Activated naive CD8-positive, alpha-beta T cell treated with anti-CD3 and anti-CD28 coated beads for 36 hours (primary cell): ENCODE measurements around the gene DYDC2. TPM values are rescaled to one million over a fixed set of nuclear protein-coding genes. Genes with fewer than 3 reads are reported as not detected.
"Not testable (repeated sequence)": the region's sequence is repeated elsewhere in the genome, so short reads cannot be mapped to it uniquely, and the experiment has no call there.

Experiments used
- DNase-seq: peaks from one replicate; pipeline ENCODE4 v3.0.0; 2021
- H3K27ac Mint-ChIP-seq: one replicate; pipeline ENCODE4 v1.8.0; 2022; ENCODE audit warnings: mild to moderate bottlenecking, moderate library complexity, mixed read lengths
- H3K27me3 Mint-ChIP-seq: one replicate; pipeline ENCODE4 v1.8.0; 2022; ENCODE audit warnings: mild to moderate bottlenecking, mixed read lengths
- H3K36me3 Mint-ChIP-seq: one replicate; pipeline ENCODE4 v1.8.0; 2021; ENCODE audit warnings: mild to moderate bottlenecking, mixed read lengths
- H3K4me1 Mint-ChIP-seq: one replicate; pipeline ENCODE4 v1.8.0; 2021; ENCODE audit warnings: mixed read lengths
- H3K4me3 Mint-ChIP-seq: one replicate; pipeline ENCODE4 v1.8.0; 2022; ENCODE audit warnings: mild to moderate bottlenecking, moderate library complexity, mixed read lengths
- H3K9me3 Mint-ChIP-seq: one replicate; pipeline ENCODE4 v1.8.0; 2022; ENCODE audit warnings: mixed read lengths
- total RNA-seq, 2 experiments: library from RNA; stranded (reverse); gene quantifications; one replicate each; pipeline ENCODE4 v1.2.3, GENCODE V29; 2021

DYDC2 gene
- total RNA-seq, 2 experiments from 2014 or later: 0.42 TPM; not detected in 1

- Mint-ChIP-seq H3K36me3 (no peaks in the 10 kb centered on the region), H3K9me3 (no peaks in the 10 kb centered on the region), H3K4me1 (no peaks in the 10 kb centered on the region), H3K27me3 (peaks cover 4% of the 10 kb centered on the region), H3K4me3 (no peak overlapping the region), H3K27ac (no peak overlapping the region)
- no peak for DNase-seq
Observed at GRCh38 chr10:80350251-80350650, 6.3 kb upstream of the DYDC2 start.

GRCh38 chr10:80351220-80351619 is 5.4 kb upstream of the DYDC2 start:
- DNase-seq: no peak
- no peak overlapping the region for H3K27ac Mint-ChIP-seq
- H3K4me1 Mint-ChIP-seq: no peaks in the 10 kb centered on the region
- H3K4me3 Mint-ChIP-seq: no peak overlapping the region
- H3K9me3 Mint-ChIP-seq: no peaks in the 10 kb centered on the region
- peaks cover 14% of the 10 kb centered on the region for H3K27me3 Mint-ChIP-seq
- H3K36me3 Mint-ChIP-seq: no peaks in the 10 kb centered on the region

GRCh38 chr10:80356989-80357850 is 639 bp downstream of the DYDC2 start:
- Mint-ChIP-seq H3K9me3 (peaks cover 3% of the 10 kb centered on the region), H3K4me3 (peak overlapping the region; percentile 79), H3K27ac (no peak overlapping the region), H3K36me3 (no peaks in the 10 kb centered on the region), H3K4me1 (peaks cover 4% of the 10 kb centered on the region), H3K27me3 (peaks cover 27% of the 10 kb centered on the region)
- peak; percentile 27 for DNase-seq

GRCh38 chr10:80357851-80358125 is 1.2 kb downstream of the DYDC2 start:
- H3K27ac Mint-ChIP-seq: no peak overlapping the region
- H3K4me1 Mint-ChIP-seq: peaks cover 4% of the 10 kb centered on the region
- peaks cover 3% of the 10 kb centered on the region for H3K9me3 Mint-ChIP-seq
- H3K4me3 Mint-ChIP-seq: no peak overlapping the region
- DNase-seq: no peak
- no peaks in the 10 kb centered on the region for H3K36me3 Mint-ChIP-seq
- peaks cover 27% of the 10 kb centered on the region for H3K27me3 Mint-ChIP-seq

- H3K36me3 Mint-ChIP-seq, H3K9me3 Mint-ChIP-seq, H3K4me1 Mint-ChIP-seq, H3K27ac Mint-ChIP-seq, DNase-seq, H3K4me3 Mint-ChIP-seq: not testable (repeated sequence)
- H3K27me3 Mint-ChIP-seq: peaks cover 27% of the 10 kb centered on the region
Observed at GRCh38 chr10:80358925-80359324, 2.3 kb downstream of the DYDC2 start.

GRCh38 chr10:80359644-80360043 is 3.1 kb downstream of the DYDC2 start:
- DNase-seq: no peak
- Mint-ChIP-seq H3K27me3 (peaks cover 27% of the 10 kb centered on the region), H3K4me3 (no peak overlapping the region), H3K4me1 (peaks cover 4% of the 10 kb centered on the region), H3K9me3 (peaks cover 3% of the 10 kb centered on the region), H3K27ac (no peak overlapping the region), H3K36me3 (no peaks in the 10 kb centered on the region)

- no peak for DNase-seq
- peaks cover 9% of the 10 kb centered on the region for H3K36me3 Mint-ChIP-seq
- no peaks in the 10 kb centered on the region for H3K27me3 Mint-ChIP-seq
- peaks cover 10% of the 10 kb centered on the region for H3K9me3 Mint-ChIP-seq
- H3K4me3 Mint-ChIP-seq: no peak overlapping the region
- no peaks in the 10 kb centered on the region for H3K4me1 Mint-ChIP-seq
- no peak overlapping the region for H3K27ac Mint-ChIP-seq
Observed at GRCh38 chr10:80365510-80365909, 8.9 kb downstream of the DYDC2 start.

GRCh38 chr10:80371467-80371866 is 14.9 kb downstream of the DYDC2 start:
- Mint-ChIP-seq H3K9me3 (peaks cover 9% of the 10 kb centered on the region), H3K27me3 (no peaks in the 10 kb centered on the region)

GRCh38 chr10:80372675-80373074 is 16.1 kb downstream of the DYDC2 start:
- Mint-ChIP-seq H3K36me3 (peaks cover 6% of the 10 kb centered on the region), H3K9me3 (peaks cover 4% of the 10 kb centered on the region), H3K4me3 (no peak overlapping the region), H3K27ac (no peak overlapping the region), H3K4me1 (peaks cover 3% of the 10 kb centered on the region), H3K27me3 (no peaks in the 10 kb centered on the region)
- DNase-seq: no peak

More at GRCh38 chr10:80371467-80371866, 14.9 kb downstream of the DYDC2 start:
- Mint-ChIP-seq H3K4me1 (no peaks in the 10 kb centered on the region), H3K36me3 (peaks cover 8% of the 10 kb centered on the region), H3K4me3 (no peak overlapping the region), H3K27ac (no peak overlapping the region)
- DNase-seq: no peak

- no peak for DNase-seq
- no peaks in the 10 kb centered on the region for H3K27me3 Mint-ChIP-seq
- no peak overlapping the region for H3K4me3 Mint-ChIP-seq
- peaks cover 8% of the 10 kb centered on the region for H3K4me1 Mint-ChIP-seq
- H3K9me3 Mint-ChIP-seq: no peaks in the 10 kb centered on the region
- peaks cover 2% of the 10 kb centered on the region for H3K36me3 Mint-ChIP-seq
- no peak overlapping the region for H3K27ac Mint-ChIP-seq
Observed at GRCh38 chr10:80373502-80373901, 16.9 kb downstream of the DYDC2 start.

- Mint-ChIP-seq H3K4me3 (no peak overlapping the region), H3K9me3 (no peaks in the 10 kb centered on the region), H3K27ac (no peak overlapping the region), H3K27me3 (no peaks in the 10 kb centered on the region), H3K36me3 (no peaks in the 10 kb centered on the region), H3K4me1 (peaks cover 17% of the 10 kb centered on the region)
- DNase-seq: no peak
Observed at GRCh38 chr10:80379701-80380100, 23.1 kb downstream of the DYDC2 start.

GRCh38 chr10:80380185-80380584 is 23.6 kb downstream of the DYDC2 start:
- Mint-ChIP-seq H3K36me3 (no peaks in the 10 kb centered on the region), H3K4me3 (no peak overlapping the region), H3K27ac (no peak overlapping the region), H3K9me3 (no peaks in the 10 kb centered on the region), H3K4me1 (peaks cover 17% of the 10 kb centered on the region), H3K27me3 (no peaks in the 10 kb centered on the region)
- DNase-seq: no peak

- peak overlapping the region; percentile 11 for H3K27ac Mint-ChIP-seq
- H3K4me3 Mint-ChIP-seq: no peak overlapping the region
- peak; percentile 38 for DNase-seq
- no peaks in the 10 kb centered on the region for H3K9me3 Mint-ChIP-seq
- no peaks in the 10 kb centered on the region for H3K27me3 Mint-ChIP-seq
- H3K4me1 Mint-ChIP-seq: peaks cover 14% of the 10 kb centered on the region
- H3K36me3 Mint-ChIP-seq: no peaks in the 10 kb centered on the region
Observed at GRCh38 chr10:80382989-80383388, 26.4 kb downstream of the DYDC2 start.

GRCh38 chr10:80390740-80391139 is 34.2 kb downstream of the DYDC2 start:
- DNase-seq: no peak
- Mint-ChIP-seq H3K4me1 (no peaks in the 10 kb centered on the region), H3K27me3 (no peaks in the 10 kb centered on the region), H3K36me3 (no peaks in the 10 kb centered on the region), H3K4me3 (no peak overlapping the region), H3K27ac (no peak overlapping the region), H3K9me3 (no peaks in the 10 kb centered on the region)

GRCh38 chr10:80392250-80392649 is 35.7 kb downstream of the DYDC2 start:
- Mint-ChIP-seq H3K4me1 (no peaks in the 10 kb centered on the region), H3K27ac (no peak overlapping the region), H3K4me3 (no peak overlapping the region), H3K9me3 (no peaks in the 10 kb centered on the region), H3K36me3 (no peaks in the 10 kb centered on the region), H3K27me3 (no peaks in the 10 kb centered on the region)
- DNase-seq: no peak

GRCh38 chr10:80394358-80394916 is 37.9 kb downstream of the DYDC2 start:
- H3K27me3 Mint-ChIP-seq: no peaks in the 10 kb centered on the region
- no peak for DNase-seq
- H3K4me1 Mint-ChIP-seq: no peaks in the 10 kb centered on the region
- no peaks in the 10 kb centered on the region for H3K9me3 Mint-ChIP-seq
- H3K36me3 Mint-ChIP-seq: no peaks in the 10 kb centered on the region
- H3K27ac Mint-ChIP-seq: no peak overlapping the region
- H3K4me3 Mint-ChIP-seq: no peak overlapping the region
